ENCODE measurements around the gene MRPS5. TPM values are rescaled to one million over a fixed set of nuclear protein-coding genes. Genes with fewer than 3 reads are reported as not detected.

MRPS5 gene
- polyA plus RNA-seq, 1 donor, result 61.1 TPM

DNA sequence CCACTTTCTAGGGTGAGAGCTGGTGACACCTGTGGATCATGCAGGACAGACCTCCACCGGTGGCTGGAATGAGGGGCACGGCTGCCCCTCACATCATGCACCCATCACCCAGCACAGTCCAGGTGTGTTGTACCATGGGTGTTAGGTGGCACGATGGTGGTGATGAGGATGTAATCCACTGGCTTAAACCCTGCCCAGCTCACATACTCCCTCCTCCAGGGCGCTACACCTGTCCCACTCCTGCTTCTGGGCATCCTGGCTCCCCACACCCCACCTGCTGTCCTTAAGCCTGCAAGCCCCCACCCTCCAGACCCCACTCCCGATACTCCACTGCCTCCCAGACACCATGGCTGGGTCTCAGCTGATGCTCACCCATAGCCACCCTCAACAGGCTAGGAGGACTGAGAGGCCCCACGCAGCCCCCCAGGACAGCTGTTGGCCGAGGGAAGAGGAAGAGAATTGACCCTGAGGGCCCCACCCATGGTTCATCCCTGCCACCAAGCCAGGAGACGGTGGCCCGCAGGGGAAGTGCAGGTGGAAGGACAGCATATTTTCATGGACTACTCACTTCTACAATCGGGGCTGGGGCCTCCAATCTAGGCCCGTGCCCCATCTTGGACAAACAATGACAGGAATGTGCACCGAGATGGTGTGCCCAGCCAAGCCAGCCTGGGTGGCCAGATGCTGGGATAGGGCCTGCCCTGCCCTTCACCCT lies 61.8 kb downstream of the MRPS5 start:
- DNase-seq, result no peak

- no peak for DNase-seq
Measured at GRCh38 chr2:95058989-95059641, 62.5 kb downstream of the MRPS5 start.

DNA sequence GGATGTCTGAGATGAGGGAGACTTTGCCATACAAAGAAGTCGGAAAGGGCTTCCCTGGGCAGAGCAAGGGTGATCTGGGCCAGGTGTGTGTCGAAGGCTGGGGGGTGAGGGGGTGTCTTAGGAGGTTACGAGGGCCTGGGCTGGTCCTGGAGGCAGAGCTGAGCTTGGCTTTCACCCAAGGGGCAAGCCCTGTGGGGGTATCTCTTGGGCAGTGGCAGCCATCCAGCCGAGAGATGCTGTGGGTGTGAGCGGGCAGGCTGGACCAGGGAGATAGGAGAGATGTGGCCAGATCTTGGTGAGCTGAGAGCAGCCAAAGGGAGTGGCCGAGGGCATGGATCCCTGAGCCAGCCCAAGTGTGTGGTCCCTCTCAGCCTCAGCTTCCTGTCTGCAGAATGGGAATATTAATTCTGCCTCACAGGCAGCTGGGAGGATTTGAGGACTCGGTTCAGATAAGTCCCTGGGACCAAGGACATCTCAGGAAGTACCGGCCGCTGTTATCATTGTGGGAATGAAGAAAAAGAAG lies 63.1 kb downstream of the MRPS5 start:
- no peak for DNase-seq

GRCh38 chr2:95057535-95058370 lies 63.9 kb downstream of the MRPS5 start:
- DNase-seq, result no peak

DNA sequence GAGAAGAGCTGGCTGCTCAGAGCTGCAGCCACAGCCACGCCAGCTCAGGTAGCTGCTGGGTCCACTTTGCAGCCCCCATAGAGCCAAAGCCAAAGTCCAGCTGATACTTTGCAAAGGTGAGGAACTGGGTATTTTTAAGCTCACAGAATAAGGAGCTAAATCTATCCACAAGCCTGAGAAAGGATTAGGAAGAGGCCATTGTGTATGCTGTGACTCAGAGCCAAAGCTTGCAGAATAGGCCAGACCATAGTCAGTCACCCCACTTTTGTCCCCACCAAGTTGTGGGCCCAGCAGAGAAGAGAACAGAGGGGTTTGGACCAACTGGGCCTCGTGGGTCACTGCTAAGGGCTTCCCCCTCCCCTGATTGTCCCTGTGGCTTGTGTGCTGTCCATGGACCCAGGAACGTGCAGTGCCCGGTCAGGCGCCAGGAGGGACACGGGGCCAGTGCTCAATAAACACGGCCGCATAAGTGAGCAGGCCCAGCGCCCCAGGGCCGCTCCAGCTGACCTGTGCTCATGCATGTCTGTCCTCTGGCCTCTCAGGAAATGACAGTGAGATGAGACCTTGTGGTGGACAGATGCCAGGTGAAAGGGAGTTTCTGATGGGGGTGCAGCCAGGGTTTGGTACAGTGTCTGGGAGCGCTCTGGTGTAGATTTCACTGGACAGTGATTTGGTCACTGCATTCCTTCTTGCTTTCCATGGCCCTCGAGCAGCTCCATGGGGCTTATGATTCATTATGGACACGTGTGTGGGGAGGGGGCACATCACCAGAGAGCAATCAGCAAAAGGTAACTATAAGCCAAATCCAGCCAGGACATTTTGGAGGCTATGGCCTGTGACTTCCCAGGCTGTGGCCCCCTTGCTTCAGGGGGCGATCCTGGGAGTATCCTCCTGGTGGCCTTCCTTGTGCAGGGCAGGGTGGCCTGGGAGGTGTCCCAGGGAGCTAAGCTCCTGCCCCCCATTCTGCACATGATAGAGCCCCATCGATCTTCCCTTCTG lies 64.8 kb downstream of the MRPS5 start:
- no peak for DNase-seq

DNA sequence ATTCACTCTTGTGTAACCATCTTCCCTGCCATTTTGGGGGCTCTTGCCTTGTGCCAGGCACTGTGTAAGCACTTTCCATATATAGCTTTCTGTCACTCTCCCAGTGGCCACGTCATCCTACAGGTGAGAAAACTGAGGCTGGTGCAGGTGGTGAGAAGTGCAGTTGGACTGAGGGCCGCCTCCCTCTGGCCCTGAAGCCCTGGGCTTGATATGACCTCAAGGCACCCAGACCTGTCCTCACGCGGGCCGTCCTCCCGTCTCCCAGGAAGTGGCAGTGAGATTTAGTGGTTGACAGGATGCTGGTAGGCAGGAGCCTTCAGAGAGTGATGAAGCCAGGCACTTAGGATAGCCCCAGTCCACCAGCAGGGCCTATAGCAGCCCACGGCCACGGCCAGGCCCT lies 65.6 kb downstream of the MRPS5 start:
- DNase-seq, result no peak

DNA sequence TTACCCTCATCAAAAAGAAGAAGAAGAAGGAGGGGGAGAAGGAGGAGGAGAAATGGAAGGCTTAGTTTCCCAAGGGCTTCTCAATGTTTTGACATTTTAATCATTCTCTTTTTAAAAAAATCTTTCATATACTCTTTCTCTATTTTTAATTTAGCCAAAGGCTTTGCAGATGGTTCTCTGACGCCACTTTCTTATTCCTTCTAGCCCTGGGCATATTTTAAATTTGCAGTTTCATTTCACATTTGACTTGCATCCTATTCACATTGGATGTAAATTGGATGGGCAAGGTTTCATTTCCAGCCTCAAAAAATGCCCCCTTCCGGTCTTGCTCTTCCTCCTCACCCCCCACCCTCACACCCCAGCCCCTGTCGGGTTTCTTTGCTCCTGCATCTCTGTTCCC lies 66.3 kb downstream of the MRPS5 start:
- DNase-seq, result no peak

- DNase-seq, result no peak
Measured at GRCh38 chr2:95054016-95054415, 67.6 kb downstream of the MRPS5 start.

DNA sequence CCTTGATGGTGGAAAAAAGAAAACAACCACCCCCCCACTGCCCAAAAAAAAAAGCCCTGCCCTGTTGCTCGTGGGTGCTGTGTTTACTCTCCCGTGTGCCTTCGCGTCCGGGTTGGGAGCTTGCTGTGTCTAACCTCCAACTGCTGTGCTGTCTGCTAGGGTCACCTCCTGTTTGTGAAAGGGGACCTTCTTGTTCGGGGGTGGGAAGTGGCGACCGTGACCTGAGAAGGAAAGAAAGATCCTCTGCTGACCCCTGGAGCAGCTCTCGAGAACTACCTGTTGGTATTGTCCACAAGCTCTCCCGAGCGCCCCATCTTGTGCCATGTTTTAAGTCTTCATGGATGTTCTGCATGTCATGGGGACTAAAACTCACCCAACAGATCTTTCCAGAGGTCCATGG lies 68.1 kb downstream of the MRPS5 start:
- DNase-seq, result no peak

DNA sequence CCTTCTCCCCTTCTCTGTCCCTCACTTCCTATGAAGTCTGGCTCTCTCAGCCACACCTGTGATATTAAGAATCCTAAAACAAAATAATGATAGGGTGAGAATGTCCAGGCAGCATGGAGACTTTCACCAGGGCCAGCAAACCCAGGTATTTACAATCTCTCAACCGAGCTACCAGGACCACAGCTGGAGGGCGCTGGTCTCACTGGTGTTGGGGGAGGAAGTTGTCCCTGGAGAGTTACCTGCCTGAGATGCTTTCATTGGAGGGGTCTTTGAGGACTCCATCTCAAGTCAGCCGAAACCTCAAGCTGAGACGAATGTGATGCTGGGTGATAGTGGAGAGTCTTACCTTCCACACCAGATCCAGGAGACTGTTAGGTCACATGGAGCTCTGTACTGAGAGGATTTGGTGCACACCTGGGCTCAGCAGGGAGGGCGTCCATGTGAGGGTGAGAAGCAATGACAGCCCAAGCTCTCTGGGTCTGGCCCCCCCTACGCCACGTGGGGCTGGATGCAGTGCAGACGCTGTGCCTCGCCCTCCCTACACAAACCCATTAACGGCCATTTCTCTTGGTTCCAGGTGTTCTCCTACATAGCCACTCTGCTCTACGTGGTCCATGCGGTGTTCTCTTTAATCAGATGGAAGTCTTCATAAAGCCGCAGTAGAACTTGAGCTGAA lies 68.7 kb downstream of the MRPS5 start:
- DNase-seq, result no peak

DNA sequence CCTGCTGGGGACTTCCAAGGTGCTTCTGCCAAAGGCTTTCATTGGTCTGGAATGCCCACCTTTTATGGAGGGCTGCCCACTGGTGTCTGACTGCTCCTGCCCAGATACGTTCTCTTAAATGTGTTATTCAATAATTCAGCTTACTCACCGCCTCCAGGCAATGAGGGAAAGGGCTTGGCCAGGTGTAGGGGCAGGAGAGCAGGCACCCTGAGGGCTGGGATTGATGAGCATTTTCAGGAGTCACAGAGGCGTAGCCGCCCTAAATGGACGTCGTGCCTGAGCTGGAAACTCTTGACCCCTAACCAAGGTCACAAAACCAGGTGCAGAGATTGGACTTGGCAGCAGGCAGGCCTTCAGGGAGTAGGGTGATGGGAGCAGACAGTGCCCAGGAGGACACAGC lies 69.3 kb downstream of the MRPS5 start:
- DNase-seq, result no peak

DNA sequence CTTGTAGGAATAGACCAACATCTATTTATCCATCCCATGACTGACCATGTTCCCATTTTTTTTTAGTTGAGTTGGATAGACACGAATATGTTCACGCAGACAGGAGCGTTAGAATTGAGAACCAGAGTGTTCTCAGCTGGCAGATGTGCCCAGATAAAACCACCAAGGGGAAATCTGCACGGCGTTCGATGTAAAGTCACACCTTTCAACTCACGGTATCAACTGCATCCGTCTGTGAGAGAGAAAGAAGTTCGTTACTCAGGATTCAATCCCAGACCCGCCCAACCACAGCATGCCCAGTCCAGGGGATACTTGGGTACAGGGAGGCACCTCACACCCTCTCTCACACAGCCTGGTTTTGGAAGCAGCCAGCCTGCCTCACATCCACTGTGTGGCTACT lies 70.0 kb downstream of the MRPS5 start:
- DNase-seq, result no peak

DNA sequence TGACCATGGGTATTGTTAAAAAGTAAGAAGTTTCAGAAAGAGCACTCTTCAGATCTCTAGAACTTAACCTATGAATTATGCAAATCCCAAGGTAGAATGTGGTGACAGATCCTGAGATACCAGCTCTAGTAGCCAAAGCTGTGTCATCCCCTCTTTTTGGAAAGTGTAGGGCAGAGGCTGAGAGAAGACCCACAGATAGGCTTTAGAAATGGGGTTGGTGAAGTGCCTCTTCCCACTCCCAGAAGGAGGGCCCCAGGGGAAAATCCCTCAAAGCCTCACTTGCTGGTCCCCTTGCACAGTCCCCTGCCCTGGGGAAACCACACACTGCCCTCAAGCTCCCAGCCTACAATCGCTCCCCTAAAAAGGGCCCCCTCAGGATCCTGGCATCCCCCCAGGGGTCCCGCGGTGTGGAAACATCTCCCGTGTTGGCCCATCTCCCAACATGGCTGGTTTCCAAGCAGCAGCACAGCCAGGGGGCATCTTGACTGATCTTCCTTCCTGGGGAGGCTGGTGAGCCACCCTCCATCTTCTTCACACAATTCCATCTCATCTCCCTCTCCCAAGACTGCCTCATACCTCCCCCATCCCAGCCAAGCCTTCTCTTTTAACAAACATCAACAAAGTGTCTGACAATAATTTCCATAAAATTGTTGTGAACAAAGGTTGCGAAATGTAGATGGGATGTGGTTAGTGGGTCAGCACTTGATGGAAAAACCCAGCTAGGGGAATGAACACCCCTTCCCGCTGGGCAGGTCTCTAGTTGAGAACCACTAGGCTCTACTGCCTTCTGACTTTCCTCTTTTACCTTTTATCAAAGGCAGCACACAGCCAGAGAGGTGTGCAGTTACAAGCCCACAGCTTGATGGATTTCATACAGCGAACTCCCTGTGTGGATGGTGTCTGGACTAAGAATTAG lies 71.0 kb downstream of the MRPS5 start:
- DNase-seq, result no peak

DNA sequence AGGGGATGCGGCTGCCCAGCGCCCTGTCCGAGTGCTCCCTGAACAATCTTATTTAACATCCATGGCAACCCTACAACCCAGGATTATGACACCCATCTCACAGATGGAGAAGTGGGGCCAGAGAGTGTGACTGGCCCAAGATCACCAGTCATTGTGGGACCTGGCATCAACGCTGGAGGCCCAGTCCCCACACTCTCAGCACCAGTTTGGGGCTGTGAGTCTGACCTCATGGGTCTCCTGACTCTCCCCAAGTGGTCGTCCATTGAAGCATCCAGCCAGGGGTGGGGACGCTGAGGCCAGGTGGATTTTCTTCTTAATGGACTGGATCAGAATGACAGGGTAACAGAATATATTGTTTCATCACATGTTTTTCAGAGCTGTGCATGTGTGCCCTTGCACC lies 71.6 kb downstream of the MRPS5 start:
- DNase-seq, result no peak

- no peak for DNase-seq
Measured at GRCh38 chr2:95049683-95049955, 72.0 kb downstream of the MRPS5 start.

DNA sequence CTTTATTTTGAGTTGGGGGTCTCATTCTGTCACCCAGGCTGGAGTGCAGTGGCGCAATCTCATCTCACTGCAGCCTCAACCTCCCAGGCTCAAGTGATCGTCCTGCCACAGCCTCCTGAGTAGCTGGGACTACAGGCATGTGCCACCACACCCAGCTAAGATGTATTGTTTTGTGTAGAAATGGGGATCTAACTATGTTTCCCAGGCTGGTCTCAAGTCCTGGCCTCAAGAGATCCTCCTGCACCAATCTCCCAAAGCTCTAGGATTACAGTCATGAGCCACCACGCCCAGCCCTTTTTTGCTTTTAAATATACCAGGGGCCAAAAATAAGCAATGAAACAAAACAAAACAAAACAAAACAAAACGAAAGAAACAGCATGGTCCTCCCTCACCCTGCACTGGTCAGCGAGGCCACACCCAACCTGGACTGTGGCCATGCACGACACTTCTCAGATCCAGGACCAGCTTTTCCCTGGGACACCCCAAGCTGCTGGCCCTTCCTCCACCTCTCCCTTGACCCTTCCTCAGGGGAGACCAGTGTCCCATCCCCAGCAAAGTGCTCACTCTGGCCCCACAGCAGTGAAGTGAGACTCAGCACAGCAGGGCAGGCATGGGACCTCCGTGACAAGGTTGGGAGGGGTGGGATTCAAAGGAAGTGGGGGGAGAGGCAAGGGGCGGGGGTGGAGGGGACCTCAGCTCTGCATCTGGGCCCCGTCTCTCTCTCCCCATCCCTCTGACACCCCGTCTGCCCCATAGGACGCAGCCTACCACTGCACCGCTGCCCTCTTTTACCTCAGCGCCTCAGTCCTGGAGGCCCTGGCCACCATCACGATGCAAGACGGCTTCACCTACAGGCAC lies 72.6 kb downstream of the MRPS5 start:
- DNase-seq, result no peak

DNA sequence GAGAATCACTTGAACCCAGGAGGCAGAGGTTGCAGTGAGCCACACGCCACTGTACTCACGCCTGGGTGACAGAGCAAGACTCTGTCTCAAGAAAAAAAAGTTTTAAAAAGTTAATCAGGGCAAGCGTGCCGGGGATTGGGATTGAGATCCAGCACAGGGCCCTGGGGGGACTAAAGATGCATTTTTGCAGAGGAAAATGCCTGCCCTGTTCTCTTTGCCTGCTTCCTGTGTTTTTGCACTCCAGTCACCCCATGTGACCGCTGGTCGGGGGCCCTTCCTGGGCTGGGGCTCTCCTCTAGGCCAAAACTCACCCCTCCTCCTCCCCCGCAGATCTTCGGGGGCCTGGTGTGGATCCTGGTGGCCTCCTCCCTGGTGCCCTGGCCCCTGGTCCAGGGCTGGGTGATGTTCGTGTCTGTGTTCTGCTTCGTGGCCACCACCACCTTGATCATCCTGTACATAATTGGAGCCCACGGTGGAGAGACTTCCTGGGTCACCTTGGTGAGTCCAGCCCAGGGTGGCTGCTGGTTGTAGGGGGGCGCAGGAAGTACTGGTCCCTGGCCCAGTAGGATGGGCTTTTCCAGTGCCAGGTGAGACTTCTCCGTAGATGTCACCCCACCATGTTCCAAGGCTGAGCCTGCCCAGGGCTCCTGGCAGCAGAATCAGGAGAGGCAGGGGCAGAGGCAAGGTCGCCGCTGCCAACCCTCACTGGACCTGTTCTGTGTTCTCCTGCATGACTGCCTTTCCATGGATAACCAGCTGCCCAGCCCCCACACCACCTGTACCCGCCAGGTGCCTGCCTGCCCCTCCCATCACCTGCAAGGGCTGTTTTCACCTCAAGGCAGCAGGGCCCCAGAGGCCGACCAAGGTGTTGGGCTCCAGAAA lies 73.7 kb downstream of the MRPS5 start:
- DNase-seq, result no peak

DNA sequence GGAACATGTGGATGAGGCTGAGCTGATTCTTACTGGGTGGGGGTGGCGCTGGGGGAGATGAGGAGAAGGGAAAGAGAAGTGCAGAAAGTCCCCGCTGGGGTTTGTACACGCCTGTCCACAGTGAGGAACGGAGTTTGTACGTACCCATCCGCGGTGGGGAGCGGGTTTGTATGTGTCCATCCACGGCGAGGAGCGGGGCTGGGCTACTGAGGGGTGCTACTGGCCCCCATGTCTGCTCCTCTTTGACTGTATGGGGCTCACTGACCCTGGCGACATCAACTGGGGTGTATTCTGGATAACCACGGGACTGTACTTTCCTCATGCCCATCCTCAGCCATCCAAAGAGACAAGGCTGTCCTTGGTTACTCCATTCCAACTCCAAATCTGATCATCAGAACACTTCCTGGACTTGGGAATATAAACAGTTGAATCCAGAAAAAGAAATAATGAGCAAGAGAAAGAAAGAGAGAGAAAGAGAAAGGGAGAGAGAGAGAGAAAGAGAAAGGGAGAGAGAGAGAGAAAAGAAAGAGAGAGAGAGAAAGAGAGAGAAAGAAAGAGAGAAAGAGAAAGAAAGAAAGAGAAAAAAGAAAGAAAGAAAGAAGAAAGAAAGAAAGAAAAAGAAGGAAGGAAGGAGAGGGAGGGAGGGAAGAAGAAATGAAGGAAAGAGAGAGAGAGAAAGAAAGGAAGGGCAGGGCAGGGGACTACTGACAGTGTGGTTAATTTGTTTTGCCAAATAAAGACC lies 75.1 kb downstream of the MRPS5 start:
- DNase-seq, result no peak
